Breast epithelium (tissue), 4 donors: ENCODE results near the gene GPR15LG. TPM values are rescaled to one million over a fixed set of nuclear protein-coding genes. Genes with fewer than 3 reads are reported as not detected.

Experiments
- DNase-seq, 2 donors: peaks; one replicate each; pipeline ENCODE4 v3.0.0-alpha.2; 2019; ENCODE audit warnings: low spot score in 2 of 2
- H3K27ac ChIP-seq, 2 donors: fragments of 200-600 bp; sonication (generic) in 1 of 2; one replicate each; pipeline ENCODE4 v1.5.1; 2016 to 2019; ENCODE audit warnings: mild to moderate bottlenecking in 1 of 2
- H3K27me3 ChIP-seq, 2 donors: fragments of 200-600 bp; sonication (generic) in 1 of 2; one replicate each; pipeline versions ENCODE4 v1.5.1 to v1.6.0; 2017 to 2019; ENCODE audit warnings: control low read depth in 1 of 2, mild to moderate bottlenecking in 1 of 2
- H3K36me3 ChIP-seq: fragments of 200-600 bp; one replicate; pipeline ENCODE4 v1.5.1; 2019
- H3K4me1 ChIP-seq, 2 donors: fragments of 200-600 bp; sonication (generic); one replicate each; pipeline ENCODE4 v1.5.1; 2016 to 2019; ENCODE audit warnings: control low read depth in 1 of 2
- H3K4me3 ChIP-seq, 3 donors: fragments of 200-600 bp; sonication (generic); 1 replicate in 2 of 3; 2 replicates in 1 of 3; pipeline ENCODE4 v1.5.1; 2016 to 2019; ENCODE audit warnings: mild to moderate bottlenecking in 3 of 3, moderate library complexity in 2 of 3
- H3K9me3 ChIP-seq, 2 donors: fragments of 200-600 bp; sonication (generic) in 1 of 2; one replicate each; pipeline ENCODE4 v1.5.1; 2016 to 2019; ENCODE audit warnings: control low read depth in 1 of 2
- CTCF ChIP-seq, 3 donors: fragments of 450-650 bp; IDR thresholded peaks; one replicate each; pipeline ENCODE4 v1.5.1; 2016 to 2017; ENCODE audit warnings: antibody characterized with exemption in 3 of 3, mild to moderate bottlenecking in 3 of 3, moderate library complexity in 3 of 3
- POLR2A ChIP-seq: fragments of 450-650 bp; IDR thresholded peaks from one replicate; pipeline ENCODE4 v1.6.1; 2016; ENCODE audit warnings: antibody characterized with exemption, mild to moderate bottlenecking, moderate library complexity
- POLR2AphosphoS5 ChIP-seq, 3 donors: sonication (generic); formaldehyde crosslinking; IDR thresholded peaks; one replicate each; pipeline ENCODE4 v1.6.1; 2017; ENCODE audit warnings: antibody characterized with exemption in 3 of 3
- intact Hi-C: fragments of 100-400 bp; cut with DNase I; formaldehyde crosslinking; loops from one replicate; pipeline ENCODE4 v1.15.1; 2023; ENCODE audit warnings: low total_unique reads
- total RNA-seq, 3 donors: library from RNA; depleted of rRNA; stranded (reverse); fragments of >200 nt; gene quantifications; one replicate each; pipeline ENCODE4 v1.1.0, GENCODE V29; 2016

Gene GPR15LG
- total RNA-seq, 3 donors from 2014 or later, result 1.3 TPM; not detected in 2

DNA sequence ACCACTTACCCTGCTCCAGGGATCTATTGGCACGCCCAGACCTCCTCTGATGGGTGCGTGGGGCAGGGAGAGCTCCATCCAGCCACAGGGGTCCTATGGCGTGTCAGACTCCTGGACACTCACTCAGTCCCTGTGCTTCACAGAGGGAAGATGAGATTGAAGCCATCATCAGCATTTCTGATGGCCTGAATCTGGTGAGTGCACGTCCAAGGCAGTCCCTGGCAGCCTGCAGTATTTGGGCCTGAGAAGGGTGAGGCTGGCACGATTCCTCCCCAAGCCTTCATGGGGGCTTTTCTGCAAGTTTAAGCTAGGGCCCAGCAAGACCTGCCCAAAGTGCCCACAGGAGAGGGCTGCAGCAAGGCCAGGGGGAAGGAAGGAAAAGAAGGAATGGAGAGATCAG lies 24.0 kb downstream of the GPR15LG start:
- no peak for DNase-seq
- Histone ChIP-seq H3K4me3 (no peak overlapping the region), H3K9me3 (no peaks in the 10 kb centered on the region), H3K27me3 (peaks cover 6 to 43% of the 10 kb centered on the region in 2 donors), H3K4me1 (peaks cover 0 to 11% of the 10 kb centered on the region in 2 donors), H3K27ac (no peak overlapping the region), H3K36me3 (no peaks in the 10 kb centered on the region)
- no peak for TF ChIP-seq POLR2A
- TF ChIP-seq POLR2AphosphoS5 (IDR thresholded peaks at IDR 0.05), result no peak
- no peak for TF ChIP-seq CTCF (IDR thresholded peaks at IDR 0.05)
- intact Hi-C loops, result no loop called here

DNA sequence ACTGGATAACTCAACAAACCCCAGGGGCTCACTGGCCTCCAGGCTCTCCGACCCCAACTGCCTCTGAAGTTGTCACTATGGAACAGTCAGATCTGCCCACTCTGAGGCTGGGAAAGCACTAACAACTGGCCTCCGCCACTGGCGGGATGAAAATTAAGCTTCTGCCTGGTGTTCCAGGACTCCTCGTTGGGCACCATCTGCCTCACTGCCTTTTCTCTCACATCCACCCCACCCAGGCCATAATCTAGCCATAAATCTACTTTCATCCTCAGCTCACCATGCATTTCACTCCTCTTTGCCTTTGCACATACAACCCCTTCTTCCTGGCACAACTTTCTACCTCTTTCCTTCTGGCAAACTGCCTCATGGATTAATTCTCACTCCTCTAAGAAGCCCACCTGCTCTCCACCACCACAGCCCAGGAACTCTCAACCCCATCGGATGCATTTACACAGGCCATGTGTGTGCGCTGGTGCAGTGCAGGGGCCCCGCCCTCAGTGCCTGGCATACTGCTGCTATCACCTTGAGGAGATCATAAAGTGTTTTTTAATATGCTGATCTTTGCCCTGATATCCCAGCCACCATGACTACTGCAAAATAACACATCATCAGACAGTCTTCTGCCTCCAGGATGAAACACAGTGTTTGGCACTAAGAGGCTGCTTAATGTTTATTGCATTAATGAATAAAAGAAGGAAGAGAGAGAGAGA lies 24.8 kb downstream of the GPR15LG start:
- no peak for DNase-seq
- no peak overlapping the region for H3K27ac ChIP-seq
- peaks cover 6 to 41% of the 10 kb centered on the region in 2 donors for H3K27me3 ChIP-seq
- no peak for TF ChIP-seq POLR2AphosphoS5 (IDR thresholded peaks at IDR 0.05)
- no peak for TF ChIP-seq CTCF (IDR thresholded peaks at IDR 0.05)
- TF ChIP-seq POLR2A, result no peak
- no peak overlapping the region for H3K4me3 ChIP-seq
- intact Hi-C loops, result no loop called here
- no peaks in the 10 kb centered on the region for H3K9me3 ChIP-seq
- H3K4me1 ChIP-seq, result peaks cover 0 to 11% of the 10 kb centered on the region in 2 donors
- no peaks in the 10 kb centered on the region for H3K36me3 ChIP-seq

GRCh38 chr10:84200537-84201243 lies 27.1 kb downstream of the GPR15LG start:
- intact Hi-C loops, result no loop called here
- Histone ChIP-seq H3K27me3 (peaks cover 0 to 19% of the 10 kb centered on the region in 2 donors), H3K4me1 (no peaks in the 10 kb centered on the region), H3K4me3 (no peak overlapping the region), H3K36me3 (no peaks in the 10 kb centered on the region), H3K27ac (no peak overlapping the region), H3K9me3 (no peaks in the 10 kb centered on the region)
- TF ChIP-seq POLR2AphosphoS5 (IDR thresholded peaks at IDR 0.05) (no peak), POLR2A (no peak), CTCF (IDR thresholded peaks at IDR 0.05) (no peak)
- DNase-seq, result no peak

- intact Hi-C loops, result no loop called here
Measured at GRCh38 chr10:84201244-84201606, 27.6 kb downstream of the GPR15LG start.

More at GRCh38 chr10:84201244-84201606, 27.6 kb downstream of the GPR15LG start:
- H3K4me1 ChIP-seq, result no peaks in the 10 kb centered on the region
- no peak for TF ChIP-seq POLR2A
- no peak for TF ChIP-seq POLR2AphosphoS5 (IDR thresholded peaks at IDR 0.05)
- no peak for TF ChIP-seq CTCF (IDR thresholded peaks at IDR 0.05)
- no peaks in the 10 kb centered on the region for H3K36me3 ChIP-seq
- no peak for DNase-seq
- no peak overlapping the region for H3K4me3 ChIP-seq
- H3K27me3 ChIP-seq, result peaks cover 0 to 19% of the 10 kb centered on the region in 2 donors
- no peaks in the 10 kb centered on the region for H3K9me3 ChIP-seq
- H3K27ac ChIP-seq, result no peak overlapping the region
